HL-60 (cell line): Measurements from ENCODE around the gene BMP4.

ENCODE experiments used
- CTCF ChIP-seq: IDR thresholded peaks from one replicate; pipeline ENCODE4 v1.5.1; 2011; ENCODE audit warnings: low read length, control low read depth, inconsistent platforms; ENCODE audit not compliant: insufficient read depth
- GABPA ChIP-seq: IDR thresholded peaks from 2 replicates; pipeline ENCODE4 v1.6.1; 2012; ENCODE audit warnings: low read depth
- POLR2AphosphoS5 ChIP-seq: IDR thresholded peaks from 2 replicates; pipeline ENCODE4 v1.6.1; 2012; ENCODE audit warnings: low read depth
- SPI1 ChIP-seq: IDR thresholded peaks from 2 replicates; pipeline ENCODE4 v1.6.1; 2012; ENCODE audit warnings: low read depth, mild to moderate bottlenecking, borderline replicate concordance
- TF ChIP-seq, protein P1 (sequence below): IDR thresholded peaks from 2 replicates; pipeline ENCODE4 v1.6.1; 2012; ENCODE audit warnings: low read depth; ENCODE audit not compliant: insufficient replicate concordance

DNA sequence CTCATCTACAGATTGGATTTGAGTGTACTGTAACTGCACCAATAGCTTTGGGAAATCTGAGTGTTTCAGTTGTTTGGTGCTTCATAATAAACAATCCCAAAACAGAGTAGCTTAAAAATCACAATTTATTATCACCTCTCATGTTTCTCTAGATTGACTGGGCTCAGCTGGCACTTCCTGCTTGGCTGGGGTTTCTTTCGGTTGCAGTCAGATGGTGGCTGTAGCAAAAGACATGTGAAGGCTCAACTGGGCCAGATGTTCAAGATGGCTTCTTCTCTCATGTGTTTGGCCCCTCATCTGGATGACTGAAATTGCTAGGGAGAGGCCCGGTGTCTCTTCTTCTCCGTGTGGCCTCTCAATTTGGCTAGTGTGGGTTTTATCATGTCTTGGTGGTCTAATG is 12.1 kb upstream of the BMP4 start:
- no peak for TF ChIP-seq CTCF
- TF ChIP-seq POLR2AphosphoS5, result no peak
- TF ChIP-seq, protein P1, sequence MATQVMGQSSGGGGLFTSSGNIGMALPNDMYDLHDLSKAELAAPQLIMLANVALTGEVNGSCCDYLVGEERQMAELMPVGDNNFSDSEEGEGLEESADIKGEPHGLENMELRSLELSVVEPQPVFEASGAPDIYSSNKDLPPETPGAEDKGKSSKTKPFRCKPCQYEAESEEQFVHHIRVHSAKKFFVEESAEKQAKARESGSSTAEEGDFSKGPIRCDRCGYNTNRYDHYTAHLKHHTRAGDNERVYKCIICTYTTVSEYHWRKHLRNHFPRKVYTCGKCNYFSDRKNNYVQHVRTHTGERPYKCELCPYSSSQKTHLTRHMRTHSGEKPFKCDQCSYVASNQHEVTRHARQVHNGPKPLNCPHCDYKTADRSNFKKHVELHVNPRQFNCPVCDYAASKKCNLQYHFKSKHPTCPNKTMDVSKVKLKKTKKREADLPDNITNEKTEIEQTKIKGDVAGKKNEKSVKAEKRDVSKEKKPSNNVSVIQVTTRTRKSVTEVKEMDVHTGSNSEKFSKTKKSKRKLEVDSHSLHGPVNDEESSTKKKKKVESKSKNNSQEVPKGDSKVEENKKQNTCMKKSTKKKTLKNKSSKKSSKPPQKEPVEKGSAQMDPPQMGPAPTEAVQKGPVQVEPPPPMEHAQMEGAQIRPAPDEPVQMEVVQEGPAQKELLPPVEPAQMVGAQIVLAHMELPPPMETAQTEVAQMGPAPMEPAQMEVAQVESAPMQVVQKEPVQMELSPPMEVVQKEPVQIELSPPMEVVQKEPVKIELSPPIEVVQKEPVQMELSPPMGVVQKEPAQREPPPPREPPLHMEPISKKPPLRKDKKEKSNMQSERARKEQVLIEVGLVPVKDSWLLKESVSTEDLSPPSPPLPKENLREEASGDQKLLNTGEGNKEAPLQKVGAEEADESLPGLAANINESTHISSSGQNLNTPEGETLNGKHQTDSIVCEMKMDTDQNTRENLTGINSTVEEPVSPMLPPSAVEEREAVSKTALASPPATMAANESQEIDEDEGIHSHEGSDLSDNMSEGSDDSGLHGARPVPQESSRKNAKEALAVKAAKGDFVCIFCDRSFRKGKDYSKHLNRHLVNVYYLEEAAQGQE, result no peak
- no peak for TF ChIP-seq GABPA
- no peak for TF ChIP-seq SPI1
